Esophagus muscularis mucosa (tissue), 4 donors: ENCODE data around the gene CCDC85A. TPM values are rescaled to one million over a fixed set of nuclear protein-coding genes. Genes with fewer than 3 reads are reported as not detected.
"Not testable (repeated sequence)": the region's sequence is repeated elsewhere in the genome, so short reads cannot be mapped to it uniquely, and the experiment has no call there.

ENCODE experiments used
- DNase-seq: peaks from one replicate; pipeline ENCODE4 v3.0.0-alpha.2; 2017; ENCODE audit errors: extremely low spot score
- H3K27ac ChIP-seq, 4 donors: fragments of 200-600 bp; sonication (generic); replicated peaks in 1 of 4; 1 replicate in 3 of 4; 2 replicates in 1 of 4; pipeline ENCODE4 v1.5.1; 2016 to 2019; ENCODE audit warnings: mild to moderate bottlenecking in 1 of 4
- H3K27me3 ChIP-seq, 4 donors: fragments of 200-600 bp; sonication (generic); one replicate each; pipeline versions ENCODE4 v1.5.1 to v1.6.0; 2016 to 2019
- H3K36me3 ChIP-seq, 4 donors: fragments of 200-600 bp; sonication (generic); one replicate each; pipeline ENCODE4 v1.5.1; 2016 to 2019
- H3K4me1 ChIP-seq, 4 donors: fragments of 200-600 bp; sonication (generic); one replicate each; pipeline ENCODE4 v1.5.1; 2016 to 2019
- H3K4me3 ChIP-seq, 4 donors: fragments of 200-600 bp; sonication (generic); 1 replicate in 2 of 4; 2 replicates in 2 of 4; pipeline ENCODE4 v1.5.1; 2016 to 2019; ENCODE audit warnings: mild to moderate bottlenecking in 4 of 4, moderate library complexity in 1 of 4
- H3K9me3 ChIP-seq, 4 donors: fragments of 200-600 bp; sonication (generic); 1 replicate in 3 of 4; 2 replicates in 1 of 4; pipeline ENCODE4 v1.5.1; 2016 to 2019
- EP300 ChIP-seq: sonication (generic); formaldehyde crosslinking; IDR thresholded peaks from one replicate; pipeline ENCODE4 v1.6.1; 2017; ENCODE audit warnings: antibody characterized with exemption
- POLR2A ChIP-seq: fragments of 450-650 bp; IDR thresholded peaks from one replicate; pipeline ENCODE4 v1.6.1; 2017; ENCODE audit warnings: antibody characterized with exemption, moderate library complexity, mild to moderate bottlenecking, low read depth
- POLR2AphosphoS5 ChIP-seq, 2 donors: sonication (generic); formaldehyde crosslinking; IDR thresholded peaks; one replicate each; pipeline ENCODE4 v1.6.1; 2017; ENCODE audit warnings: antibody characterized with exemption in 2 of 2
- WGBS: methylation state at CpG from one replicate; pipeline ENCODE4 v1.1.5; 2018; 5-methylcytosine and 5-hydroxymethylcytosine counted together
- intact Hi-C: fragments of 100-400 bp; cut with DNase I; formaldehyde crosslinking; loops from one replicate; pipeline ENCODE4 v1.15.1; 2023
- total RNA-seq, 4 donors: library from RNA; depleted of rRNA; stranded (reverse); fragments of >200 nt; gene quantifications; one replicate each; pipeline versions ENCODE4 v1.1.0 to v1.2.1, GENCODE V29; 2016
- TF ChIP-seq, protein P1 (sequence below), 3 experiments: fragments of 200-600 bp in 2 of 3; fragments of 450-650 bp in 1 of 3; sonication (generic) in 2 of 3; IDR thresholded peaks; one replicate each; pipeline ENCODE4 v1.5.1; 2017 to 2019; ENCODE audit warnings: antibody characterized with exemption in 3 of 3, mild to moderate bottlenecking in 2 of 3, moderate library complexity in 1 of 3

Gene CCDC85A
- total RNA-seq, 4 donors from 2014 or later, result 4.0 to 6.7 (median 5.8) TPM

DNA sequence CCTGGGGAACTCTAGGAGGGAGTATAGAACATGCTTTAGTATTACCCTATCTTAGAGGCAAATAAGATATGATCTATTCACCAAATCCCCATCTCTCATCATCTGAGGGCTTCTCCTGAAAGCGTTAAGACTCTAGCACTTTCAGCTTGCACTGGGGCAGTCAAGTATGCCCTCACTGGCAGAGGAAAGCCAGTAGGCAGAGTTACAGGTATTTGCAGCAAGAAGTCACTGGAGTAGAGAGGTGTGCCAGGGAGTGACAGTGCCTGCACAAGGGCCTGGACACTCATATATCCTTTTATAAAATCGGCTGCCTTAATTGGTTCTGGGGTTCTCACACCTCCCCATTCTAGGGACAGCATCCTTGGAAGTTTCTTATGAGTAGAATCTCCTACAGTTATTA lies 31.9 kb upstream of the CCDC85A start:
- no peaks in the 10 kb centered on the region for H3K36me3 ChIP-seq
- no peak overlapping the region for H3K27ac ChIP-seq
- 93% methylated on average over 2 of the region's 2 CpGs for WGBS

DNA sequence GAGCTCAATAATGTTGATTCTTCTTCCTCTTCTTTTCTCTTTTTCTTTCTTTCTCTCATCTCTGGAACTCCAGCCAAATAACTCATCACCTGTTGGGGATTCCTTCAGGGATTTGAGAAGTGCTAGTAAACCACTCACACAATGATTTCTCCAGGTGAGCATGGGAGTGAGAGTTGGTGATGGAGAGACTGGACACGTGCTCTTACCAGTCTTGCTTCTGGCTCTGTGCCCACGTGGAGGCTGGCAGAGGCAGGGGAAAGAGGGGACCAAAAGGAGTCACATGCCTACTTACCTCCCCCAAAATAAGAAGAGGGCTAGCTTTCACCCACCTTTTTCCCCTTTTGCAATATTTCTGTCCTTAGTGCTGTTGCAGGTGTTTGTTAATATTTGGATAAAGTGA lies 28.6 kb upstream of the CCDC85A start:
- Histone ChIP-seq H3K4me3 (no peak overlapping the region), H3K4me1 (no peaks in the 10 kb centered on the region), H3K36me3 (no peaks in the 10 kb centered on the region), H3K9me3 (no peaks in the 10 kb centered on the region), H3K27me3 (no peaks in the 10 kb centered on the region), H3K27ac (no peak overlapping the region)
- TF ChIP-seq POLR2AphosphoS5 (IDR thresholded peaks at IDR 0.05) (no peak), POLR2A (no peak), EP300 (no peak)
- TF ChIP-seq, protein P1, sequence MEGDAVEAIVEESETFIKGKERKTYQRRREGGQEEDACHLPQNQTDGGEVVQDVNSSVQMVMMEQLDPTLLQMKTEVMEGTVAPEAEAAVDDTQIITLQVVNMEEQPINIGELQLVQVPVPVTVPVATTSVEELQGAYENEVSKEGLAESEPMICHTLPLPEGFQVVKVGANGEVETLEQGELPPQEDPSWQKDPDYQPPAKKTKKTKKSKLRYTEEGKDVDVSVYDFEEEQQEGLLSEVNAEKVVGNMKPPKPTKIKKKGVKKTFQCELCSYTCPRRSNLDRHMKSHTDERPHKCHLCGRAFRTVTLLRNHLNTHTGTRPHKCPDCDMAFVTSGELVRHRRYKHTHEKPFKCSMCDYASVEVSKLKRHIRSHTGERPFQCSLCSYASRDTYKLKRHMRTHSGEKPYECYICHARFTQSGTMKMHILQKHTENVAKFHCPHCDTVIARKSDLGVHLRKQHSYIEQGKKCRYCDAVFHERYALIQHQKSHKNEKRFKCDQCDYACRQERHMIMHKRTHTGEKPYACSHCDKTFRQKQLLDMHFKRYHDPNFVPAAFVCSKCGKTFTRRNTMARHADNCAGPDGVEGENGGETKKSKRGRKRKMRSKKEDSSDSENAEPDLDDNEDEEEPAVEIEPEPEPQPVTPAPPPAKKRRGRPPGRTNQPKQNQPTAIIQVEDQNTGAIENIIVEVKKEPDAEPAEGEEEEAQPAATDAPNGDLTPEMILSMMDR (IDR thresholded peaks at IDR 0.05), result no peak
- intact Hi-C loops, result no loop called here
- peak; percentile 64 for DNase-seq
- WGBS, result 27% methylated on average over 2 of the region's 2 CpGs

More for the DNA sequence above, 31.9 kb upstream of the CCDC85A start:
- no peak overlapping the region for H3K4me3 ChIP-seq
- H3K27me3 ChIP-seq, result no peaks in the 10 kb centered on the region
- intact Hi-C loops, result no loop called here
- no peaks in the 10 kb centered on the region for H3K9me3 ChIP-seq
- H3K4me1 ChIP-seq, result no peaks in the 10 kb centered on the region
- DNase-seq, result peak; percentile 68
- TF ChIP-seq, protein P1 (IDR thresholded peaks at IDR 0.05), result no peak

DNA sequence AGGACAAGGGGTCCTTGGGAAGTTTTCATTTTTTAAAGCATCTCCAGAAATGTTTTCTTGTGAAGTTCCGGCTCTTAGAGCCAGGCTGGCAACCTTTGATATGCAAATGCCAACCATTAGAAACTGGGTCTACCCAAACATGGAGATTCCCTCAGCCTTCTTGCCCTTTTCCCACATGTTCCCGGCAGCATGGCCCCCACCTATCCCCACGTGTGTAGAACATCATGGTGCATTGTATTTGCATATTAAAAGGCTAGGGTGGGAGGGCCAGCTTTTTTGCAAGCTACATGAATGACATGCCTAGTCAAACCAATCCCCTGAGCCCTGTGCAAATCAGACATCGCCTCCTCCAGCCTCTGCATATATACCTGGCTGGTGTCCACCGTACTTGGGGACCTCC lies 23.9 kb upstream of the CCDC85A start:
- H3K4me3 ChIP-seq, H3K27me3 ChIP-seq, intact Hi-C loops, H3K9me3 ChIP-seq, H3K27ac ChIP-seq, H3K4me1 ChIP-seq, H3K36me3 ChIP-seq: not testable (repeated sequence)
- DNase-seq, result peak; percentile 74
- WGBS, result 69% methylated on average over 5 of the region's 5 CpGs

DNA sequence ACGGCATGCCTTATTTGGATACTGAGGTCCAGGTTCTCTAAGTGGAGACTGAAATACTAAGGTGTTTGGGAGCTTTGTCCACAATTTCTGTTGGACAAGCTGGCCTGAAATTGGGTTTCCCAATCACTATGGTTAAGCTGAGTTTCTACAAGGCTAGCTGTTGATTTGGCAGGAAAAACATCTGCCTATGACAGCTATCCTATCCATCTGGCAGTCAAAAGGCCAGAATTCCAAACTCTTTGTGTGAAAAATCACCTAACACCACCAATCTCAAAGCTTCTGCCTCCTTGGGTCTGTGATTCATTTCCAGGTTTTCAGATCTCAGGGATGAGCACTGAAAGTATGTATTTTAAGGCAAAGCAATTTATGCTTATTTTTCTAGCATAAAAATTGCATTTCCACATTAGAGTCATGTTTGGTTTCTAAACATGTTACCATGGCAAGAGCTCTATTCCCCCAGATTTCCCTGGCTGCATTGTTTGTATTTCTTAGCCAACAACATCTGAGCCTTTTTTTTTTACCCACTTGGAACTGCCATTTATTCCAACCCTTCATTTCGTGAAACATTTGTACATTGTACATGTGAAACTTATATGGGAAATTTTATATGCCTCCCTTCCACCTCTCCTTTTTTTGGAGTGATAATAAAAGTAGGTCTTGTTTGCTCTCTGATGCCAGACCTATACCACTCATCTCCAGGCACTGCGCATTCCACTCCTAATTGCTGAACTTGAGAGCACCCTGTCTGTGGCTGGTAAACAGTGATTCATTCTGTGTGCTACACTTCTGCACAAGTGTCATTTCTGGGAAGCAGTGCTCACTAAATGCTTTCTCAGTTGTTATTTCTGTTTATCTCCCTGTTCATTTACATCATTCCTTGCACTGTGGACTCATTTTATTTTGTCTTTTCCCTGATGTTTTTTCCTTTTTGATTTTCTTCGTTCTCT lies 15.9 kb upstream of the CCDC85A start:
- TF ChIP-seq EP300 (no peak), POLR2AphosphoS5 (IDR thresholded peaks at IDR 0.05) (no peak), POLR2A (no peak)
- TF ChIP-seq, protein P1 (IDR thresholded peaks at IDR 0.05), result no peak
- intact Hi-C loops, result no loop called here

DNA sequence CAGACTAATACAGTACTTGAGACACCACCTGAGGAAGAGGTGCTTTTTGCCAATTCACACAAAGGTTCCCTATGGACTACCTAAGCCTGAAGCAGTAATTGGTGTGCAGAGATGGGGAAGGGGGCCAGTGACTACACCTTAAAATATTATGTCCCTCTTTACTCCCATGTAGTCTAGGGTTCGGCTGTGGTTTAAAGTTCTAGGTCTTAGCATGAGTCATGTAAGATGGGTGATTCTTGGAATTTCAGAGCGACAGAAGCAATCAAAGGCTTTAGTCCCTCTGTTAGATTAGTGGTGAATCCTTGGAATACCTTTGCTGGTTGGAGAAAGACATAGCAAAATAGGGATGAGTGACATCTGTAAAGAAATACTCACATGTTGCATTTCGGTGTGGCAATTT lies 14.3 kb upstream of the CCDC85A start:
- Histone ChIP-seq H3K9me3 (no peaks in the 10 kb centered on the region), H3K27me3 (peaks cover 0 to 14% (median 0%) of the 10 kb centered on the region in 4 donors), H3K4me3 (no peak overlapping the region), H3K27ac (no peak overlapping the region), H3K4me1 (no peaks in the 10 kb centered on the region), H3K36me3 (no peaks in the 10 kb centered on the region)
- 77% methylated on average over 3 of the region's 3 CpGs for WGBS
- TF ChIP-seq, protein P1 (IDR thresholded peaks at IDR 0.05), result no peak
- TF ChIP-seq POLR2A (no peak), POLR2AphosphoS5 (IDR thresholded peaks at IDR 0.05) (no peak), EP300 (no peak)
- DNase-seq, result no peak
- intact Hi-C loops, result no loop called here

More for the DNA sequence above, 15.9 kb upstream of the CCDC85A start:
- Histone ChIP-seq H3K4me3 (no peak overlapping the region), H3K4me1 (no peaks in the 10 kb centered on the region), H3K9me3 (no peaks in the 10 kb centered on the region), H3K27ac (no peak overlapping the region), H3K27me3 (peaks cover 0 to 14% (median 0%) of the 10 kb centered on the region in 4 donors), H3K36me3 (no peaks in the 10 kb centered on the region)
- no peak for DNase-seq
- WGBS, result 81% methylated on average over 4 of the region's 4 CpGs
